ENCODE data around the gene ENHO.
"Not testable (repeated sequence)": the region's sequence is repeated elsewhere in the genome, so short reads cannot be mapped to it uniquely, and the experiment has no call there.

ENHO gene

GRCh38 chr9:34506623-34507022 is 16.2 kb downstream of the ENHO start:
- no peak for DNase-seq (ENCODE audit: low spot score)

GRCh38 chr9:34505370-34506120 is 17.2 kb downstream of the ENHO start:
- no peak for DNase-seq (ENCODE audit: low spot score)

- no peak for DNase-seq (ENCODE audit: low spot score)
Measured at GRCh38 chr9:34503406-34503805, 19.4 kb downstream of the ENHO start.

- DNase-seq (ENCODE audit: low spot score) = no peak
Measured at GRCh38 chr9:34502891-34503290, 19.9 kb downstream of the ENHO start.

GRCh38 chr9:34502471-34502870 is 20.3 kb downstream of the ENHO start:
- DNase-seq (ENCODE audit: low spot score) = no peak

- peak; percentile 56 for DNase-seq (ENCODE audit: low spot score)
Measured at GRCh38 chr9:34501889-34502425, 20.8 kb downstream of the ENHO start.

- DNase-seq (ENCODE audit: low spot score) = no peak
Measured at GRCh38 chr9:34501372-34501771, 21.4 kb downstream of the ENHO start.

- DNase-seq (ENCODE audit: low spot score) = peak; percentile 88
Measured at GRCh38 chr9:34500623-34501267, 22.0 kb downstream of the ENHO start.

- DNase-seq (ENCODE audit: low spot score) = no peak
Measured at GRCh38 chr9:34499076-34499475, 23.7 kb downstream of the ENHO start.

GRCh38 chr9:34498553-34498952 is 24.2 kb downstream of the ENHO start:
- no peak for DNase-seq (ENCODE audit: low spot score)

GRCh38 chr9:34496149-34496712 is 26.6 kb downstream of the ENHO start:
- no peak for DNase-seq (ENCODE audit: low spot score)

- DNase-seq (ENCODE audit: low spot score) = peak; percentile 84
Measured at GRCh38 chr9:34493972-34494535, 28.7 kb downstream of the ENHO start.

GRCh38 chr9:34492051-34492450 is 30.7 kb downstream of the ENHO start:
- peak; percentile 56 for DNase-seq (ENCODE audit: low spot score)

GRCh38 chr9:34491596-34491995 is 31.2 kb downstream of the ENHO start:
- no peak for DNase-seq (ENCODE audit: low spot score)

GRCh38 chr9:34490760-34491159 is 32.0 kb downstream of the ENHO start:
- DNase-seq (ENCODE audit: low spot score) = no peak

GRCh38 chr9:34490360-34490759 is 32.4 kb downstream of the ENHO start:
- no peak for DNase-seq (ENCODE audit: low spot score)

GRCh38 chr9:34486572-34486971 is 36.2 kb downstream of the ENHO start:
- DNase-seq (ENCODE audit: low spot score) = no peak

GRCh38 chr9:34485822-34486221 is 37.0 kb downstream of the ENHO start:
- no peak for DNase-seq (ENCODE audit: low spot score)

GRCh38 chr9:34484678-34485077 is 38.1 kb downstream of the ENHO start:
- DNase-seq (ENCODE audit: low spot score) = no peak

- not testable (repeated sequence) for DNase-seq (ENCODE audit: low spot score)
Measured at GRCh38 chr9:34482746-34483145, 40.0 kb downstream of the ENHO start.

GRCh38 chr9:34481620-34482019 is 41.2 kb downstream of the ENHO start:
- not testable (repeated sequence) for DNase-seq (ENCODE audit: low spot score)

GRCh38 chr9:34479431-34479866 is 43.3 kb downstream of the ENHO start:
- DNase-seq (ENCODE audit: low spot score) = no peak

GRCh38 chr9:34477541-34477940 is 45.2 kb downstream of the ENHO start:
- no peak for DNase-seq (ENCODE audit: low spot score)

Data from iPS-NIHi11 (cell line).